WTC11 (cell line): ENCODE data around the gene EVL. TPM values are rescaled to one million over a fixed set of nuclear protein-coding genes. Genes with fewer than 3 reads are reported as not detected.

Experiments used
- ATAC-seq: fragments of 200-7000 bp; cut with Tn5 transposase; 2 replicates; pipeline ENCODE4 v1.10.0; 2021; ENCODE audit warnings: mild to moderate bottlenecking, moderate library complexity
- CTCF ChIA-PET: fragments of 300-600 bp; sonication (Branson Sonifier 250); formaldehyde crosslinking; loops from one replicate; lab custom pipeline; 2021; ENCODE audit warnings: antibody characterized with exemption; lab: Charles Lee
- POLR2A ChIA-PET: fragments of 350-600 bp; sonication (Branson Sonifier 250); formaldehyde crosslinking; loops from one replicate; lab custom pipeline; 2021; ENCODE audit warnings: antibody characterized with exemption; lab: Charles Lee
- DNase-seq: peaks from one replicate; pipeline ENCODE4 v3.0.0; 2021; ENCODE audit warnings: low spot score
- H3K27ac Mint-ChIP-seq: 2 replicates; pipeline ENCODE4 v1.8.0; 2021; ENCODE audit warnings: mixed read lengths
- H3K27me3 Mint-ChIP-seq: 2 replicates; pipeline ENCODE4 v1.8.0; 2021; ENCODE audit warnings: low read depth, mild to moderate bottlenecking, moderate library complexity, mixed read lengths
- H3K36me3 Mint-ChIP-seq: 2 replicates; pipeline ENCODE4 v1.8.0; 2021; ENCODE audit warnings: mixed read lengths
- H3K4me1 Mint-ChIP-seq: 2 replicates; pipeline ENCODE4 v1.8.0; 2022; ENCODE audit warnings: mixed read lengths
- H3K4me3 Mint-ChIP-seq: 2 replicates; pipeline ENCODE4 v1.8.0; 2021; ENCODE audit warnings: mild to moderate bottlenecking, moderate library complexity, mixed read lengths
- H3K9me3 Mint-ChIP-seq: 2 replicates; pipeline ENCODE4 v1.8.0; 2021; ENCODE audit warnings: mixed read lengths
- AR ChIP-seq: fragments of 250-450 bp; sonication (Bioruptor Pico); IDR thresholded peaks from 2 replicates; pipeline ENCODE4 v1.9.0; 2021; ENCODE audit warnings: mild to moderate bottlenecking
- E2F5 ChIP-seq: sonication (generic); formaldehyde crosslinking; IDR thresholded peaks from 2 replicates; pipeline ENCODE4 v1.8.1; 2022; ENCODE audit warnings: mild to moderate bottlenecking, moderate library complexity, missing genetic modification reagents
- EMX1 ChIP-seq: fragments of 250-450 bp; sonication (Bioruptor Pico); IDR thresholded peaks from 2 replicates; pipeline ENCODE4 v1.8.0; 2021; ENCODE audit warnings: mild to moderate bottlenecking
- FOXP4 ChIP-seq: sonication (generic); formaldehyde crosslinking; IDR thresholded peaks from 2 replicates; pipeline ENCODE4 v1.8.0; 2022; ENCODE audit warnings: mild to moderate bottlenecking, missing genetic modification reagents
- GABPB1 ChIP-seq: sonication (generic); formaldehyde crosslinking; IDR thresholded peaks from 2 replicates; pipeline ENCODE4 v1.8.1; 2023; ENCODE audit warnings: mild to moderate bottlenecking, missing genetic modification reagents
- HMGA2 ChIP-seq: fragments of 250-450 bp; sonication (Bioruptor Pico); IDR thresholded peaks from 2 replicates; pipeline ENCODE4 v1.4.0; 2021; ENCODE audit warnings: mild to moderate bottlenecking, moderate library complexity
- HMGXB4 ChIP-seq: sonication (generic); formaldehyde crosslinking; IDR thresholded peaks from 2 replicates; pipeline ENCODE4 v1.8.1; 2023; ENCODE audit warnings: mild to moderate bottlenecking, moderate library complexity, missing genetic modification reagents
- IRF1 ChIP-seq: sonication (generic); formaldehyde crosslinking; IDR thresholded peaks from 2 replicates; pipeline ENCODE4 v1.8.0; 2023; ENCODE audit warnings: missing genetic modification reagents
- KAT7 ChIP-seq: sonication (generic); formaldehyde crosslinking; IDR thresholded peaks from 2 replicates; pipeline ENCODE4 v1.8.1; 2023; ENCODE audit warnings: missing genetic modification reagents, mild to moderate bottlenecking, borderline replicate concordance
- MXD4 ChIP-seq: fragments of 250-450 bp; sonication (Bioruptor Pico); IDR thresholded peaks from 2 replicates; pipeline ENCODE4 v1.8.0; 2021; ENCODE audit warnings: mild to moderate bottlenecking, moderate library complexity, borderline replicate concordance
- NFYB ChIP-seq: sonication (generic); formaldehyde crosslinking; conservative IDR thresholded peaks from 2 replicates; pipeline ENCODE4 v1.8.0; 2022; ENCODE audit warnings: low read depth, missing genetic modification reagents
- NR1H2 ChIP-seq: sonication (generic); formaldehyde crosslinking; IDR thresholded peaks from 2 replicates; pipeline ENCODE4 v1.9.0; 2021; ENCODE audit warnings: mild to moderate bottlenecking, moderate library complexity, missing genetic modification reagents
- PRRX2 ChIP-seq: fragments of 250-450 bp; sonication (Bioruptor Pico); IDR thresholded peaks from 2 replicates; pipeline ENCODE4 v1.8.0; 2021; ENCODE audit warnings: mild to moderate bottlenecking
- RORB ChIP-seq: fragments of 250-450 bp; sonication (Bioruptor Pico); IDR thresholded peaks from 2 replicates; pipeline ENCODE4 v1.9.0; 2021; ENCODE audit warnings: mild to moderate bottlenecking
- SMAD3 ChIP-seq: sonication (generic); formaldehyde crosslinking; IDR thresholded peaks from 2 replicates; pipeline ENCODE4 v1.8.0; 2022; ENCODE audit warnings: missing genetic modification reagents, mild to moderate bottlenecking, borderline replicate concordance
- TEAD1 ChIP-seq: sonication (generic); formaldehyde crosslinking; IDR thresholded peaks from 2 replicates; pipeline ENCODE4 v1.8.0; 2022; ENCODE audit warnings: mild to moderate bottlenecking, missing genetic modification reagents
- TEAD4 ChIP-seq: sonication (generic); formaldehyde crosslinking; IDR thresholded peaks from 2 replicates; pipeline ENCODE4 v1.8.0; 2022; ENCODE audit warnings: mild to moderate bottlenecking, missing genetic modification reagents
- ZNF121 ChIP-seq: sonication (generic); formaldehyde crosslinking; IDR thresholded peaks from 2 replicates; pipeline ENCODE4 v1.8.0; 2023; ENCODE audit warnings: missing genetic modification reagents
- ZNF219 ChIP-seq: sonication (generic); formaldehyde crosslinking; IDR thresholded peaks from 2 replicates; pipeline ENCODE4 v1.8.0; 2023; ENCODE audit warnings: missing genetic modification reagents, mild to moderate bottlenecking, borderline replicate concordance
- ZNF232 ChIP-seq: sonication (generic); formaldehyde crosslinking; IDR thresholded peaks from 2 replicates; pipeline ENCODE4 v1.8.0; 2022; ENCODE audit warnings: mild to moderate bottlenecking, missing genetic modification reagents
- ZNF396 ChIP-seq: fragments of 250-450 bp; sonication (Bioruptor Pico); IDR thresholded peaks from 2 replicates; pipeline ENCODE4 v1.8.0; 2021; ENCODE audit warnings: mild to moderate bottlenecking, moderate library complexity, borderline replicate concordance
- ZNF423 ChIP-seq: fragments of 250-450 bp; sonication (Bioruptor Pico); IDR thresholded peaks from 2 replicates; pipeline ENCODE4 v2.1.2; 2022; ENCODE audit warnings: mild to moderate bottlenecking, moderate library complexity
- ZNF512 ChIP-seq: sonication (generic); formaldehyde crosslinking; IDR thresholded peaks from 2 replicates; pipeline ENCODE4 v1.8.1; 2022; ENCODE audit warnings: missing genetic modification reagents, borderline replicate concordance
- ZNF671 ChIP-seq: fragments of 250-450 bp; sonication (Bioruptor Pico); IDR thresholded peaks from 2 replicates; pipeline ENCODE4 v1.8.0; 2021; ENCODE audit warnings: mild to moderate bottlenecking
- total RNA-seq: library from RNA; stranded (reverse); gene quantifications from 3 replicates; pipeline ENCODE4 v1.2.3, GENCODE V29; 2021

The EVL gene
- total RNA-seq, 1 experiment from 2014 or later: 60.8 TPM

GRCh38 chr14:100058777-100059437 is 6.3 kb upstream of the EVL start:
- ATAC-seq (no peak), DNase-seq (no peak)
- TF ChIP-seq E2F5 (CRISPR knock-in tag): no peak
- TF ChIP-seq KAT7 (CRISPR knock-in tag): no peak
- TF ChIP-seq ZNF512 (CRISPR knock-in tag): no peak
- TF ChIP-seq PRRX2 (CRISPR knock-in tag): no peak
- TF ChIP-seq HMGA2 (CRISPR knock-in tag): no peak
- no peak for TF ChIP-seq ZNF423
- no peak for TF ChIP-seq IRF1 (CRISPR knock-in tag)
- no peak for TF ChIP-seq HMGXB4 (CRISPR knock-in tag)
- no peak for TF ChIP-seq SMAD3 (CRISPR knock-in tag)
- no peak for TF ChIP-seq ZNF232
- no peak for TF ChIP-seq ZNF396 (CRISPR knock-in tag)
- Mint-ChIP-seq H3K36me3 (no peaks in the 10 kb centered on the region), H3K9me3 (peaks cover 3% of the 10 kb centered on the region; the same call in 1 of the 2 replicates), H3K27me3 (no peaks in the 10 kb centered on the region), H3K27ac (no peak overlapping the region), H3K4me3 (no peak overlapping the region), H3K4me1 (peaks cover 7% of the 10 kb centered on the region; the same call in 1 of the 2 replicates)
- ChIA-PET POLR2A (no interaction called here), CTCF (no interaction called here)

GRCh38 chr14:100059438-100059781 is 5.8 kb upstream of the EVL start:
- Mint-ChIP-seq H3K36me3 (no peaks in the 10 kb centered on the region), H3K9me3 (peaks cover 3% of the 10 kb centered on the region; the same call in 1 of the 2 replicates), H3K27ac (no peak overlapping the region), H3K4me1 (peaks cover 7% of the 10 kb centered on the region; the same call in 1 of the 2 replicates), H3K27me3 (no peaks in the 10 kb centered on the region), H3K4me3 (no peak overlapping the region)
- POLR2A ChIA-PET: no interaction called here
- CTCF ChIA-PET: no interaction called here
- ATAC-seq (no peak), DNase-seq (no peak)
- no peak for TF ChIP-seq FOXP4 (CRISPR knock-in tag)
- TF ChIP-seq TEAD1 (CRISPR knock-in tag): no peak
- TF ChIP-seq MXD4 (CRISPR knock-in tag): no peak
- TF ChIP-seq NFYB: no peak
- no peak for TF ChIP-seq RORB
- TF ChIP-seq ZNF423: no peak
- TF ChIP-seq ZNF121: no peak
- TF ChIP-seq AR (CRISPR knock-in tag): no peak
- TF ChIP-seq KAT7 (CRISPR knock-in tag): no peak
- no peak for TF ChIP-seq ZNF219
- no peak for TF ChIP-seq E2F5 (CRISPR knock-in tag)
- no peak for TF ChIP-seq TEAD4 (CRISPR knock-in tag)
- TF ChIP-seq GABPB1: no peak
- TF ChIP-seq EMX1 (CRISPR knock-in tag): no peak
- no peak for TF ChIP-seq ZNF671 (CRISPR knock-in tag)
- no peak for TF ChIP-seq NR1H2
